K562 (cell line): ENCODE results near the gene SIRPG. TPM values are rescaled to one million over a fixed set of nuclear protein-coding genes. Genes with fewer than 3 reads are reported as not detected.

Experiments used
- ATAC-seq: fragments of 200-7000 bp; cut with Tn5 transposase; 3 replicates; pipeline ENCODE4 v1.9.1; 2020; ENCODE audit warnings: moderate library complexity
- BruUV-seq: library from RNA; stranded (reverse); fragments of 400-500 nt; replicated peaks from 2 replicates; lab custom pipeline; 2021; lab: Mats Ljungman, UMichigan
- CTCF ChIA-PET: fragments of 300-600 bp; formaldehyde crosslinking; extraction: SDS; loops from one replicate; lab custom pipeline; 2021; ENCODE audit warnings: low intra/inter-chr PET ratio; lab: Yijun Ruan, JAX
- POLR2A ChIA-PET: fragments of 300-600, 350-650 bp; sonication (Branson Sonifier 250); formaldehyde crosslinking; extraction: SDS; loops from one replicate; lab custom pipeline; 2021; ENCODE audit warnings: antibody characterized with exemption, inconsistent platforms; lab: Yijun Ruan, JAX
- DNase-seq, 4 experiments: peaks; one replicate each; pipeline versions ENCODE4 v3.0.0 to v3.0.0-alpha.2; 2011 to 2018; ENCODE audit warnings: low spot score in 3 of 4, mixed read lengths in 3 of 4; ENCODE audit errors: extremely low read depth in 1 of 4
- FAIRE-seq: peaks from 2 replicates; lab custom pipeline; 2011; peaks lifted over from hg19 to GRCh38; lab: Jason Lieb, UNC
- H2AFZ ChIP-seq: 2 replicates; pipeline ENCODE4 v1.6.0; 2011; ENCODE audit warnings: low read depth, low read length, control low read depth, inconsistent platforms
- H3K27ac ChIP-seq: fragments of 200-600 bp; 3 replicates; pipeline ENCODE4 v1.8.0; 2011; ENCODE audit warnings: low read depth, mild to moderate bottlenecking, control low read depth, inconsistent platforms, low read length, moderate library complexity, mixed read lengths; ENCODE audit errors: extremely low read depth
- H3K27me3 ChIP-seq, 2 experiments: fragments of 300-600 bp in 1 of 2; 2 replicates in 1 of 2; 3 replicates in 1 of 2; pipeline versions ENCODE4 v1.6.0 to v1.8.0; 2011; ENCODE audit warnings: inconsistent platforms in 2 of 2, low read length in 2 of 2, mild to moderate bottlenecking in 1 of 2, mixed read lengths in 1 of 2, moderate library complexity in 1 of 2; ENCODE audit not compliant: control insufficient read depth in 2 of 2, insufficient read depth in 2 of 2
- H3K36me3 ChIP-seq: fragments of 300-600 bp; 3 replicates; pipeline ENCODE4 v1.8.0; 2011; ENCODE audit warnings: mild to moderate bottlenecking, low read length, inconsistent platforms; ENCODE audit not compliant: control insufficient read depth, insufficient read depth
- H3K4me1 ChIP-seq, 2 experiments: fragments of 200-600 bp in 1 of 2; replicated peaks in 1 of 2; 2 replicates in 1 of 2; 3 replicates in 1 of 2; pipeline versions ENCODE4 v1.5.1 to v1.8.0; 2011; ENCODE audit warnings: inconsistent platforms in 2 of 2, low read length in 2 of 2, mild to moderate bottlenecking in 1 of 2, mixed read lengths in 1 of 2, moderate library complexity in 1 of 2; ENCODE audit not compliant: control insufficient read depth in 2 of 2, insufficient read depth in 2 of 2
- H3K4me2 ChIP-seq: 2 replicates; pipeline ENCODE4 v1.6.1; 2011; ENCODE audit warnings: low read length, control low read depth, inconsistent platforms, mixed read lengths; ENCODE audit not compliant: insufficient read depth
- H3K4me3 ChIP-seq: fragments of 200-600 bp; sonication (generic), shearing (Covaris generic); 2 replicates; pipeline ENCODE4 v1.5.1; 2016; ENCODE audit warnings: control low read depth, inconsistent platforms
- H3K79me2 ChIP-seq: fragments of 200-600 bp; 3 replicates; pipeline ENCODE4 v1.8.0; 2011; ENCODE audit warnings: low read length, inconsistent platforms; ENCODE audit not compliant: control insufficient read depth, insufficient read depth
- H3K9ac ChIP-seq, 2 experiments: 2 replicates each; pipeline versions ENCODE4 v1.6.0 to v1.6.1; 2011; ENCODE audit warnings: low read depth in 2 of 2, low read length in 2 of 2, control low read depth in 1 of 2, inconsistent platforms in 1 of 2, mild to moderate bottlenecking in 1 of 2, mixed read lengths in 1 of 2; ENCODE audit not compliant: insufficient read depth in 1 of 2
- H3K9me1 ChIP-seq: one replicate; pipeline ENCODE4 v1.6.0; 2011; ENCODE audit warnings: inconsistent platforms, mild to moderate bottlenecking, low read length, moderate library complexity; ENCODE audit not compliant: control insufficient read depth, insufficient read depth
- H3K9me3 ChIP-seq: replicated peaks from 2 replicates; pipeline ENCODE4 v1.5.1; 2011; ENCODE audit warnings: low read depth, low read length, inconsistent platforms; ENCODE audit not compliant: control insufficient read depth, insufficient read depth
- H4K20me1 ChIP-seq: replicated peaks from 2 replicates; pipeline ENCODE4 v1.6.1; 2011; ENCODE audit warnings: low read length, inconsistent platforms, mixed read lengths; ENCODE audit not compliant: control insufficient read depth, insufficient read depth
- HDAC8 ChIP-seq: fragments of 450-650 bp; IDR thresholded peaks from 2 replicates; pipeline ENCODE4 v1.6.1; 2016; ENCODE audit warnings: mild to moderate bottlenecking, missing genetic modification characterization, moderate library complexity, missing compliant biosample characterization
- TAF9B ChIP-seq: fragments of 450-650 bp; IDR thresholded peaks from 2 replicates; pipeline ENCODE4 v1.6.1; 2018; ENCODE audit warnings: mild to moderate bottlenecking; ENCODE audit not compliant: partially characterized antibody
- ZFPM2 ChIP-seq: fragments of 250-450 bp; sonication (Bioruptor Pico); IDR thresholded peaks from 2 replicates; pipeline ENCODE4 v1.5.1; 2022; ENCODE audit warnings: mild to moderate bottlenecking
- WGBS: fragments of 100-300 bp; shearing (Covaris generic); methylation state at CpG from one replicate; pipeline ENCODE4 v1.1.6; 2016; ENCODE audit warnings: low coverage, mixed read lengths; ENCODE audit not compliant: insufficient coverage; ENCODE audit errors: missing lambda C conversion rate; 5-methylcytosine and 5-hydroxymethylcytosine counted together
- in situ Hi-C: fragments of 300-500 bp; cut with MboI; formaldehyde crosslinking; loops from 4 replicates; pipeline ENCODE4 v1.15.0; 2018; ENCODE audit warnings: inconsistent platforms, mixed read lengths
- intact Hi-C: fragments of 100-400 bp; cut with micrococcal nuclease; formaldehyde crosslinking; loops from 2 replicates; pipeline ENCODE4 v1.14.2; 2022
- polyA plus RNA-seq, 8 experiments: library from polyadenylated mRNA; depleted of rRNA in 4 of 8; stranded (reverse) in 5 of 8; unstranded in 3 of 8; fragments of >200 nt; fragmentation: Nextera tagmentation in 2 of 8; fragmentation: Illumina TruSeq in 1 of 8; extraction: Ambion mirVana in 2 of 8; extraction: Trizol in 1 of 8; gene quantifications; 2 replicates each; pipeline versions ENCODE4 v1.2.1 to v1.2.3, GENCODE V29; 2011 to 2014; ENCODE audit warnings: inconsistent platforms in 1 of 8, missing spikeins in 1 of 8
- total RNA-seq, 7 experiments: library from RNA; depleted of rRNA in 6 of 7; stranded (reverse); fragments of >200 nt in 6 of 7; fragmentation: Illumina TruSeq in 2 of 7; extraction: Trizol in 2 of 7; gene quantifications; 2 replicates each; pipeline versions ENCODE4 v1.2.1 to v1.2.3, GENCODE V29; 2011 to 2021; ENCODE audit warnings: low replicate concordance in 1 of 7
- TF ChIP-seq, protein P1 (sequence below): sonication (generic); formaldehyde crosslinking; IDR thresholded peaks from 2 replicates; pipeline ENCODE4 v1.8.0; 2022; ENCODE audit warnings: missing genetic modification reagents, mild to moderate bottlenecking, borderline replicate concordance

SIRPG gene
- total and polyA plus RNA-seq, 9 of the 15 experiments (the other 6 are each of a cell fraction or from before 2014, with no cell fraction given): not detected

DNA sequence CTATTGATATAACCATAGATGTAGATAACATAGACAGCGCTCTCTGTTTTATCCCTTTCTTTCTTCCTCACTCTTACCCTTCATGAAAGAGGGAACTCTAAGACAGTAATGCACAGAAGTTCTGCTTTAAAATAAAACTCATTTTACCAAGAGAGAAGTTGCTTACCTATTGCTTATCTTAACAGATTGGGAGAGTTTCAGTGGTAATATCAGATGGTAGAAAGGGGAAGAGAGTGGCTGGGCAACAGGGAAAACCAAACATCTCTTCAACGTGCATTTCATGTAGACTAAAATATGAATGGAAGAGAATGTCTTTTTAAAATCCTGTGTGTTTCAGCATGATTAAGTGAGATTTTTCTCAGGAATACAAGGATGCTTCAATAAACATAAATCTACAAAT, 45.3 kb upstream of the SIRPG start:
- intact Hi-C loops (no loop called here), in situ Hi-C loops (no loop called here)
- ATAC-seq (no peak), FAIRE-seq (no peak), DNase-seq (no peak)
- ChIA-PET CTCF (no interaction called here), POLR2A (no interaction called here)
- peaks cover 0 to 3% of the 10 kb centered on the region in 2 experiments; a peak in 3 of 5 replicates for H3K4me1 ChIP-seq
- no peaks in the 10 kb centered on the region for H3K27me3 ChIP-seq
- no peak overlapping the region for H3K4me3 ChIP-seq
- no peaks in the 10 kb centered on the region for H3K36me3 ChIP-seq
- TF ChIP-seq, protein P1, sequence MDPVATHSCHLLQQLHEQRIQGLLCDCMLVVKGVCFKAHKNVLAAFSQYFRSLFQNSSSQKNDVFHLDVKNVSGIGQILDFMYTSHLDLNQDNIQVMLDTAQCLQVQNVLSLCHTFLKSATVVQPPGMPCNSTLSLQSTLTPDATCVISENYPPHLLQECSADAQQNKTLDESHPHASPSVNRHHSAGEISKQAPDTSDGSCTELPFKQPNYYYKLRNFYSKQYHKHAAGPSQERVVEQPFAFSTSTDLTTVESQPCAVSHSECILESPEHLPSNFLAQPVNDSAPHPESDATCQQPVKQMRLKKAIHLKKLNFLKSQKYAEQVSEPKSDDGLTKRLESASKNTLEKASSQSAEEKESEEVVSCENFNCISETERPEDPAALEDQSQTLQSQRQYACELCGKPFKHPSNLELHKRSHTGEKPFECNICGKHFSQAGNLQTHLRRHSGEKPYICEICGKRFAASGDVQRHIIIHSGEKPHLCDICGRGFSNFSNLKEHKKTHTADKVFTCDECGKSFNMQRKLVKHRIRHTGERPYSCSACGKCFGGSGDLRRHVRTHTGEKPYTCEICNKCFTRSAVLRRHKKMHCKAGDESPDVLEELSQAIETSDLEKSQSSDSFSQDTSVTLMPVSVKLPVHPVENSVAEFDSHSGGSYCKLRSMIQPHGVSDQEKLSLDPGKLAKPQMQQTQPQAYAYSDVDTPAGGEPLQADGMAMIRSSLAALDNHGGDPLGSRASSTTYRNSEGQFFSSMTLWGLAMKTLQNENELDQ (CRISPR knock-in tag): no peak
- TF ChIP-seq ZFPM2 (CRISPR knock-in tag): no peak
- TF ChIP-seq HDAC8: no peak
- no peak for TF ChIP-seq TAF9B
- no peaks in the 10 kb centered on the region for H3K9me1 ChIP-seq
- no peak overlapping the region for H2AFZ ChIP-seq
- no peak overlapping the region for H3K27ac ChIP-seq
- no TSS peak for BruUV-seq
- H4K20me1 ChIP-seq: no peaks in the 10 kb centered on the region
- H3K4me2 ChIP-seq: no peak overlapping the region
- no peaks in the 10 kb centered on the region for H3K79me2 ChIP-seq
- 0% methylated on average over 1 of the region's 2 CpGs for WGBS
- H3K9me3 ChIP-seq: no peaks in the 10 kb centered on the region
- H3K9ac ChIP-seq: no peak overlapping the region
